HUES64 (cell line): ENCODE measurements around the gene GPD1L.

Source experiments
- H3K27ac ChIP-seq: 2 replicates; pipeline ENCODE4 v1.7.0; 2013; ENCODE audit warnings: low read depth, low read length, inconsistent platforms
- H3K27me3 ChIP-seq: 2 replicates; pipeline ENCODE4 v1.6.1; 2013; ENCODE audit warnings: mild to moderate bottlenecking, low read length; ENCODE audit not compliant: insufficient read depth
- H3K36me3 ChIP-seq: 2 replicates; pipeline ENCODE4 v1.6.1; 2013; ENCODE audit warnings: mild to moderate bottlenecking, low read length; ENCODE audit not compliant: insufficient read depth
- H3K4me1 ChIP-seq: 2 replicates; pipeline ENCODE4 v1.6.1; 2013; ENCODE audit warnings: mild to moderate bottlenecking, low read length, moderate library complexity; ENCODE audit not compliant: insufficient read depth
- H3K4me3 ChIP-seq: 2 replicates; pipeline ENCODE4 v1.5.1; 2013; ENCODE audit warnings: mild to moderate bottlenecking, low read length, moderate library complexity
- H3K9ac ChIP-seq: 2 replicates; pipeline ENCODE4 v1.6.1; 2013; ENCODE audit warnings: mild to moderate bottlenecking, low read depth, low read length
- H3K9me3 ChIP-seq: 2 replicates; pipeline ENCODE4 v1.6.1; 2013; ENCODE audit warnings: low read depth, low read length; ENCODE audit not compliant: insufficient read depth
- WGBS: fragments of 150-250, 120-280 bp; methylation state at CpG from one replicate; pipeline ENCODE4 v1.1.7; 2013; ENCODE audit warnings: missing lambda C conversion rate; 5-methylcytosine and 5-hydroxymethylcytosine counted together

GPD1L gene

DNA sequence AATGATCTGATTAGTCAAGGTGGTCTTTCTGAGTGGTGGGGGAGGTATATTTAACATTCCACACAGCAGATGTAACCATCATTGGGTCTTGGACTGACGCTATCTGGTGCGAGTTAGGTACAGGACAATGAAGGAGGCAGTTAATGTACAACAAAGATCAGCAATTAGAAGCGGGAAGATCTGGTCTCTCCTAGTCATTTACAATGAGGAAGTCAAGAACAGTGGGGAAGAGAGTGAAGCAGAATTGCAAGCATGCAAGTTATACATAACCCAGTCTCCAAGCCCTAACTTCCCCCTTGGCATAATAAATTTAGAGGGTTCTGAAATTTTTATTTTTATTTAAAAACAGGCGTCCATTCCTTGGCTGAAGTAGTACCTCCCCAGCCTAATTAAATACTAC, 14.1 kb downstream of the GPD1L start:
- no peak overlapping the region for H3K27ac ChIP-seq
- no peaks in the 10 kb centered on the region for H3K27me3 ChIP-seq
- H3K36me3 ChIP-seq: no peaks in the 10 kb centered on the region
- no peak overlapping the region for H3K9ac ChIP-seq
- no peak overlapping the region for H3K4me3 ChIP-seq
- WGBS: 90% methylated on average over 3 of the region's 4 CpGs
- peaks cover 4% of the 10 kb centered on the region; the same call in 1 of the 2 replicates for H3K4me1 ChIP-seq
- no peaks in the 10 kb centered on the region for H3K9me3 ChIP-seq

- Histone ChIP-seq H3K4me3 (no peak overlapping the region), H3K4me1 (peaks cover 4% of the 10 kb centered on the region; the same call in 1 of the 2 replicates), H3K27ac (no peak overlapping the region), H3K9me3 (no peaks in the 10 kb centered on the region), H3K27me3 (no peaks in the 10 kb centered on the region), H3K36me3 (no peaks in the 10 kb centered on the region), H3K9ac (no peak overlapping the region)
- 88% methylated on average over 2 of the region's 4 CpGs for WGBS
These were observed 14.7 kb downstream of the GPD1L start for GRCh38 chr3:32121137-32121536.

DNA sequence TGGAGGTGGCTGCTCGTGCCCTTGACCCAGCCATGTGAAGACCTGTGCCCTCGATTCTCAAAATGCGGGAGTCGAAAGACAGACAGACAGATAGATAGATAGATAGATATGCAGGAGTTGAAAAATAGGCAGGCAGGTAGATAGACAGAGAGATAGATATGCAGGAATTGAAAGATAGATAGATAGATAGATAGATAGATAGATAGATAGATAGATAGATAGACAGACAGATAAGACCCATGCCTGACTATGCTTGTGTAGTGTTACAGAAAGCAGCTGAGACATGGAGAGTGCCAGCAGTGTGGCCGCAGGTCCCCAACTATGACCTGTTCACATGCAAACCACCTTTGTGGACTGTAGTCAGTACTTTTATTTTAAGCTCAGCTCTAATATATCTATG, 17.2 kb downstream of the GPD1L start:
- no peak overlapping the region for H3K4me3 ChIP-seq
- no peak overlapping the region for H3K9ac ChIP-seq
- H3K27ac ChIP-seq: no peak overlapping the region
- no peaks in the 10 kb centered on the region for H3K27me3 ChIP-seq
- H3K4me1 ChIP-seq: peaks cover 4% of the 10 kb centered on the region; the same call in 1 of the 2 replicates
- 93% methylated on average over 5 of the region's 5 CpGs for WGBS
- H3K9me3 ChIP-seq: no peaks in the 10 kb centered on the region
- no peaks in the 10 kb centered on the region for H3K36me3 ChIP-seq

DNA sequence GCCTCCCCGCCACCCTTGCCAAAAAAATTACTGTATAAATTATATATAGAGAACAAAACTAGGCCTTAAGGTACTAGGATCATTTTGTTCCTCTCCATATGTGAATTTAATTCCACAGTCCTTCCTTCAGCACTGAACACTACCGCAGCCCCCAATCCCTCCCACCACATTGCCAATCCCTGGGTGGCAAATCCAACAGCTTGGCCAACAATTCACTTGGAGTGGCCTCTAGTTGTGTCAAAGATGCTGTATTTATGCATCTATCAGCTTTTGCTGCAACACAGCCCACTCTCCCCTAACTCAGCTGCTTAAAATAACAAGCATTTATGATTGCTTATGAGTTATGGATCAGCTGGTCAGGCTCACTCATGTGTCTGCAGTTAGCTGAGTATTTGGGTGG, 18.6 kb downstream of the GPD1L start:
- WGBS: 100% methylated on average over 1 of the region's 2 CpGs
- Histone ChIP-seq H3K27me3 (no peaks in the 10 kb centered on the region), H3K27ac (no peak overlapping the region), H3K9ac (no peak overlapping the region), H3K4me3 (no peak overlapping the region), H3K36me3 (no peaks in the 10 kb centered on the region), H3K9me3 (no peaks in the 10 kb centered on the region), H3K4me1 (peaks cover 4% of the 10 kb centered on the region; the same call in 1 of the 2 replicates)

DNA sequence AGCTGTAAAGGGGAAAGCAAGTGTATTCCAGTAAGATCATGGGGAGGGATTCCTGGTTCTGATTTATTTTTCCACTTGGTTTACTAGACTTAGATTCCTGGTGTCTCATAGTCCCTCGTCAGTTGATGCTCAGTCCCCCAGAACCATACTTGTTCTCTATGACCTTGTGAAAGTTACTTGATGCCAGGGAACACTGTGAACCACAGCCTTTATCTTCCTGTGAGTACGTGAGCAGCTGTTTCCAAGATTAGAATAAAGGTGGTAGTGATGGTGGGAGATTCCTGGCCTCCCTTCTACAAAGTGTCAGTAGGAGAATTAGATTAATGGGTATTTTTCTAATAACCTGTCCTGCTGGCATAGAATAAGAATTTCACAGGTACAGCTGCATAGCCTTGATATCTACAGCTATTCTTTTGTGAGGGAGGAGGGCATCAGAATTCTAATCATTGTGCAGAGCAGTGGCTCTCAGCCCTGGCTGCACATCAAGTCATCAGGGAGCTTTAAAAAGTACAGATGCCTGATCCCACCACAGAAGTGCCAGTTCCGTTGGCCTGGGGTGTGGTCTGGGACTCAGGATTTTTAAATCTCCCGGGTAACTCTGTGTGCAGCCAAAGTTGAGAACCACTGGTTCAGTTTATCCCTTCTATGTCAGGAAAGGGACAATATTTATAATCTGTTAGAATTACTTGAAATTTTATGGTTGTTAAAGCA, 20.0 kb downstream of the GPD1L start:
- Histone ChIP-seq H3K4me1 (no peaks in the 10 kb centered on the region), H3K4me3 (no peak overlapping the region), H3K36me3 (no peaks in the 10 kb centered on the region), H3K9me3 (no peaks in the 10 kb centered on the region), H3K27ac (no peak overlapping the region), H3K9ac (no peak overlapping the region), H3K27me3 (no peaks in the 10 kb centered on the region)
- 83% methylated on average over 4 of the region's 4 CpGs for WGBS

DNA sequence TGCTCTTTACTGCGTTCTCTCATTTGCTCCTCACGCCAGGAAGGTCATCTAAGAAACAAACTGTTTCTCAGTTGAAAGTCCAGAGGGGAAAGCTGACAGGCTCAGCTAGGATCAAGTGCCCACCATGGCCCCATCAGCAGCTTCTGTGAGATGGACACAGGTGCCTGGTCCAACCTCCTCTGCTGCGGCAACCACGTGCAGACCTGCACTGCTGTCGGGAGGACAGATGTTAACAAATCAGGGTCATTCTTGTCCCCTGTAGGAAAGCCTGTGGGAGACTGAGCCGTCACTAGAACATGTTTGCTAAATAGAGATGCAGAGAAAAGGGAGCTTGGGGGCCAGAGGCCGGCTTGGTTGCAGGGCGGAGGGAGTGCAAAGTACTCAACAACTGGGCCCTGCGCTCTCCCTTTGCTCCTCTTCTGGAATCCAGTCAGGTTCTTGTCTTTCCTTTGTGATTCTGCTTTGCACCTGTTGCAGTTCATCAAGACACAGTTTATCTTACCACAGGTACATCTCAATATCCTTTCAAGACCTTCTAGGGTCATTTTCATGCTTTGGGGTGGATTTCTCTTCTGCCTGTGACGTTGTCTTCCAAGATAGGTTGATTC, 20.9 kb downstream of the GPD1L start:
- Histone ChIP-seq H3K36me3 (no peaks in the 10 kb centered on the region), H3K9me3 (no peaks in the 10 kb centered on the region), H3K4me3 (no peak overlapping the region), H3K27me3 (no peaks in the 10 kb centered on the region), H3K27ac (no peak overlapping the region), H3K9ac (no peak overlapping the region), H3K4me1 (no peaks in the 10 kb centered on the region)
- WGBS: 81% methylated on average over 10 of the region's 10 CpGs

- Histone ChIP-seq H3K27me3 (no peaks in the 10 kb centered on the region), H3K4me1 (no peaks in the 10 kb centered on the region), H3K9ac (no peak overlapping the region), H3K9me3 (no peaks in the 10 kb centered on the region), H3K27ac (no peak overlapping the region), H3K4me3 (no peak overlapping the region), H3K36me3 (no peaks in the 10 kb centered on the region)
- WGBS: 89% methylated on average over 2 of the region's 2 CpGs
These were observed 22.5 kb downstream of the GPD1L start for GRCh38 chr3:32128936-32129335.

DNA sequence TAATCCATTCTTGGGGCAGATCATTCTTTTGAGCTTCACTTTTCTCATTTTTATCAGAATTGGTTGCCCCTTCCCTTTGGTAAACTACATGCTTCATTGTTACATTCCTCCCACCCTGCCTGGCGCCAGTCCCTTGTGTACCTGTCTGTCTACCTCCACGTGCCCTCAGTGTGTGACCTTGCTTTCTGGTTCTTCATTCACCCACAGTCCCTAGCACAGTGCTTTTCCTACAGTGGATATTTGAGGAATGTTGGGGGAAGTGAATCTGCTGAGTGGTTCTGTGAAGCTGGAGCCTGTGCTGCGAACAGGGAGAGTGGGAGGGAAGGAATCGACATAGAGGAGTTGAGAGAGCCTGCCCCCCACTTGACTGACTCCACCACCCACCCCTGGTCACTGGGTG, 23.4 kb downstream of the GPD1L start:
- Histone ChIP-seq H3K27ac (no peak overlapping the region), H3K4me1 (no peaks in the 10 kb centered on the region), H3K27me3 (no peaks in the 10 kb centered on the region), H3K4me3 (no peak overlapping the region), H3K9me3 (no peaks in the 10 kb centered on the region), H3K9ac (no peak overlapping the region), H3K36me3 (no peaks in the 10 kb centered on the region)
- 86% methylated on average over 3 of the region's 4 CpGs for WGBS

DNA sequence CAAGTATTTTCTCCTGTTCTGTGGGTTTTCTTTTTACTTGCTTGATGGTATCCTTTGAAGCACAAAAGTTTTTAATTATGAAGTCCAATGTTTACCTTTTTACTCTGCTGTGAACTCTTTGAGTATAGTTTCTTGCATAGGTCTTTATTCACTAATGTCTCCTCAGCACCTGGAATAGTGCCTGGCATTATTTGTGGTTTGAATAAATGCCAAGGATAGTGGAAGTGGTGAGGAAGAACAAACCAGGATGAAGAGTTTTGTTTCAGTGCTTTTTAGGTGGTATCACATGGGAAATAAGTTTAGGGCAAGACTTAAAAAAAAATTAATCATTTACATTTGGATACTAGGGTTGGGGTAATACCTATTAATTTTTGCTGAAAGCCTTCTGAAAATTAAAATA, 25.7 kb downstream of the GPD1L start:
- Histone ChIP-seq H3K36me3 (no peaks in the 10 kb centered on the region), H3K4me3 (no peak overlapping the region), H3K9ac (no peak overlapping the region), H3K9me3 (no peaks in the 10 kb centered on the region), H3K27ac (no peak overlapping the region), H3K27me3 (no peaks in the 10 kb centered on the region), H3K4me1 (no peaks in the 10 kb centered on the region)

- Histone ChIP-seq H3K27me3 (no peaks in the 10 kb centered on the region), H3K9ac (no peak overlapping the region), H3K4me3 (no peak overlapping the region), H3K27ac (no peak overlapping the region), H3K9me3 (no peaks in the 10 kb centered on the region), H3K4me1 (0 out of 2 replicates have a peak, but pooled peaks cover 2% of the 10 kb centered on the region), H3K36me3 (no peaks in the 10 kb centered on the region)
- WGBS: 88% methylated on average over 2 of the region's 2 CpGs
These were observed 26.3 kb downstream of the GPD1L start for GRCh38 chr3:32132706-32133105.

DNA sequence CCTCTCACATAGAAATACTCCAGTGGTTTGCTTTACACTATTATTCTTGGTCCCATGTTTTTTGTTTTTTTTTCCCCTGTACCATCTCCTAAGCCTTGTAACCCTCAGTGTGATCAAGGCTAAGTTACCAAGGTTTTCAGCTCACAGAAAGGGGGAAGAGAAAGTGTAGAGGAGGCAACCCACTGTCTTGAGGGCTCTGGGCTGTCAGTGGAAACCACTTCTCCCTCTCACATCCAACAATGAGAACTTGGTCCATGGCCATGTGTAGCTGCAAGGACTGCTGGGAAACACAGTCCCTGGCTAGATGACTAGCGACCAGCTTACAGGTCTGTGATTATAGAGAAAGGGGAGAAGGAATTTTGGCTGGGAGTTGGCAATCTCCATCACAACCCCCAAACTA, 30.3 kb downstream of the GPD1L start:
- no peak overlapping the region for H3K27ac ChIP-seq
- no peak overlapping the region for H3K9ac ChIP-seq
- no peaks in the 10 kb centered on the region for H3K36me3 ChIP-seq
- WGBS: 86% methylated on average over 1 of the region's 1 CpG
- H3K4me3 ChIP-seq: no peak overlapping the region
- H3K27me3 ChIP-seq: no peaks in the 10 kb centered on the region
- H3K9me3 ChIP-seq: no peaks in the 10 kb centered on the region
- 0 out of 2 replicates have a peak, but pooled peaks cover 4% of the 10 kb centered on the region for H3K4me1 ChIP-seq
